HG03196 (cell line): ENCODE data around the gene CTSS.
A peak's percentile ranks its signal among the peaks of the same experiment; 100 is the strongest.

ENCODE experiments used
- ATAC-seq: cut with Tn5 transposase; IDR thresholded peaks from one replicate; pipeline ENCODE4 v1.9.1; 2021; ENCODE audit not compliant: unreplicated experiment

The CTSS gene

GRCh38 chr1:150706091-150706490 is 59.5 kb downstream of the CTSS start:
- ATAC-seq = no peak

GRCh38 chr1:150703427-150703826 is 62.2 kb downstream of the CTSS start:
- no peak for ATAC-seq

GRCh38 chr1:150696995-150697927 is 68.3 kb downstream of the CTSS start, which contains the start of gene GOLPH3L:
TSS of gene GOLPH3L (minus strand) at chr1:150697154. CDS start at chr1:150694838, 2,316 bp downstream.
- peak; percentile 98 for ATAC-seq

GRCh38 chr1:150696590-150696989 is 69.0 kb downstream of the CTSS start:
- ATAC-seq = no peak

GRCh38 chr1:150696162-150696561 is 69.4 kb downstream of the CTSS start:
- ATAC-seq = no peak

GRCh38 chr1:150695561-150695960 is 70.0 kb downstream of the CTSS start:
- no peak for ATAC-seq

DNA sequence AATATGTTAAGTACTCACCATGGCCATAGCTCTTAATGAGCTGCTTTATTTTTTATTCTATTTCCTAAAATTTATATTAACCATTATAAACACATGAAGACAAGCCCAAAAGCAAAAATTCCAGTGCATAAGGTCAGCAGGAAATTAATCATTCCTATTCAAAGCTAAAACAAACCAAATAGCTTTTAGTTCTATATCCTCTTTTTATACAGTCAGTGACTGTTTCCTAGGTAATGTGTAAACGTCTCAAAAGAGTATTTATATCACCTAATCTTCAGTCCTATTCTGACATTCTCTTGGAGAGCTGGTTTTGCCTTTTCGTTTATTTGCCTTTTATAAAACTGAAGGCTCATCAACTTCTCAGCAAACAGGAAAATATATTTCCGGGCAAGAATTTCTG is 72.9 kb downstream of the CTSS start:
- no peak for ATAC-seq

DNA sequence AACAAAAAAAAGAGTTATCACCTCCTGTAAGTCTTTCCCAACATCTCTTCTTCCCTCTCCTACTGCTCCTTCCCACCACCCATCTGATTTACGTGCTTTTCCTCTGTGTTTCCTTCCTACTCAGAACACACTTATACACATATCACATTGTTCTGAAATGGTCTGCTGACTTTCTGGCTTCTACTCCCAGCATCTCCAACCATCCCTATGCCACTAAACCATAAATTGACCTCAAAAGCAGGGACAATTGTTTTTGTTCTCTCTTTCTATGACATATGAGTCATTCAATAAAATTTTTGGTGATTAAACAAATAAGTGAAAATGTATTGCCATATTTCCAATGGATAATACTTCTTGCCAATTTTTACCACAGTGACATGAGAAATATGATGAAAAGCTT is 76.8 kb downstream of the CTSS start:
- no peak for ATAC-seq

GRCh38 chr1:150686275-150686674 is 79.3 kb downstream of the CTSS start:
- no peak for ATAC-seq

GRCh38 chr1:150683914-150684313 is 81.7 kb downstream of the CTSS start:
- ATAC-seq = no peak
